Measurements from ENCODE around the gene OSTC. TPM values are rescaled to one million over a fixed set of nuclear protein-coding genes. Genes with fewer than 3 reads are reported as not detected.

Gene OSTC
- polyA plus RNA-seq (2013, experiment 1 of 2; ENCODE audit: insufficient read length), result 226 TPM
- polyA plus RNA-seq (2013, experiment 2 of 2; ENCODE audit: insufficient read length), result 301 TPM

GRCh38 chr4:108650212-108651013 is at the start of gene OSTC:
Gene OSTC, plus strand, starts transcription at chr4:108650599. Its CDS starts 57 bp downstream, at chr4:108650656.
- DNase-seq, result peak; percentile 97

GRCh38 chr4:108601106-108601505 is 49.3 kb upstream of the OSTC start:
- no peak for DNase-seq

- DNase-seq, result no peak
These were observed 48.9 kb upstream of the OSTC start for GRCh38 chr4:108601532-108601931.

GRCh38 chr4:108602163-108602562 is 48.2 kb upstream of the OSTC start:
- DNase-seq, result no peak

- no peak for DNase-seq
These were observed 43.2 kb upstream of the OSTC start for GRCh38 chr4:108607079-108607815.

GRCh38 chr4:108611365-108611764 is 39.0 kb upstream of the OSTC start:
- peak; percentile 27 for DNase-seq

GRCh38 chr4:108612365-108612764 is 38.0 kb upstream of the OSTC start:
- DNase-seq, result no peak

GRCh38 chr4:108619372-108620100 is 30.9 kb upstream of the OSTC start:
- no peak for DNase-seq

GRCh38 chr4:108620101-108620932 is 30.1 kb upstream of the OSTC start, which contains the start of gene RPL34:
Gene RPL34, plus strand, starts transcription at chr4:108620576. Its CDS starts 1,384 bp downstream, at chr4:108621960.
- DNase-seq, result peak; percentile 99

GRCh38 chr4:108620933-108621905 is 29.2 kb upstream of the OSTC start:
- DNase-seq, result no peak

GRCh38 chr4:108622022-108622421 is 28.4 kb upstream of the OSTC start:
- no peak for DNase-seq

GRCh38 chr4:108622828-108623227 is 27.6 kb upstream of the OSTC start:
- DNase-seq, result no peak

GRCh38 chr4:108624263-108625056 is 25.9 kb upstream of the OSTC start:
- no peak for DNase-seq

- DNase-seq, result no peak
These were observed 24.3 kb upstream of the OSTC start for GRCh38 chr4:108626056-108626455.

GRCh38 chr4:108628411-108628810 is 22.0 kb upstream of the OSTC start:
- peak; percentile 21 for DNase-seq

GRCh38 chr4:108635070-108635655 is 15.2 kb upstream of the OSTC start:
- no peak for DNase-seq

- DNase-seq, result peak; percentile 61
These were observed 14.2 kb upstream of the OSTC start for GRCh38 chr4:108636246-108636645.

GRCh38 chr4:108637856-108638255 is 12.5 kb upstream of the OSTC start:
- DNase-seq, result peak; percentile 13

GRCh38 chr4:108644237-108644636 is 6.2 kb upstream of the OSTC start:
- DNase-seq, result peak; percentile 85

Data from fibroblast of skin of back (primary cell).